OCI-LY3 (cell line): ENCODE results near the gene EFNB3.

Experiments
- H2AFZ ChIP-seq: fragments of 200-600, 300-600 bp; shearing (Covaris generic); 2 replicates; pipeline ENCODE4 v1.6.0; 2014; ENCODE audit warnings: antibody characterized with exemption, low read depth, low read length
- H3K27ac ChIP-seq: fragments of 200-600, 300-600 bp; sonication (generic); 2 replicates; pipeline ENCODE4 v1.5.1; 2014; ENCODE audit warnings: mild to moderate bottlenecking, low read length, moderate library complexity, mixed read lengths
- H3K27me3 ChIP-seq: fragments of 200-600, 300-600 bp; sonication (generic); 2 replicates; pipeline ENCODE4 v1.6.1; 2014; ENCODE audit warnings: low read depth, low read length, mixed read lengths
- H3K36me3 ChIP-seq: fragments of 200-600, 300-600 bp; sonication (generic); replicated peaks from 2 replicates; pipeline ENCODE3; 2014; ENCODE audit warnings: low read depth, low read length, mixed read lengths
- H3K4me1 ChIP-seq: fragments of 300-600, 200-600 bp; sonication (generic); 2 replicates; pipeline ENCODE4 v1.6.1; 2014; ENCODE audit warnings: low read length, mixed read lengths
- H3K4me2 ChIP-seq: fragments of 200-600, 300-600 bp; sonication (generic); 2 replicates; pipeline ENCODE4 v1.6.1; 2014; ENCODE audit warnings: low read length, mixed read lengths
- H3K4me3 ChIP-seq: fragments of 300-600, 200-600 bp; sonication (generic); 2 replicates; pipeline ENCODE4 v1.5.1; 2014; ENCODE audit warnings: antibody characterized with exemption, mild to moderate bottlenecking, low read length, moderate library complexity
- H3K79me2 ChIP-seq: fragments of 300-600, 200-600 bp; shearing (Covaris generic); 2 replicates; pipeline ENCODE4 v1.6.1; 2014; ENCODE audit warnings: mild to moderate bottlenecking, low read length, mixed read lengths
- H3K9ac ChIP-seq: fragments of 300-600, 200-600 bp; shearing (Covaris generic); 2 replicates; pipeline ENCODE4 v1.6.0; 2014; ENCODE audit warnings: mild to moderate bottlenecking, low read length, moderate library complexity
- H3K9me3 ChIP-seq: fragments of 200-600, 300-600 bp; shearing (Covaris generic); 2 replicates; pipeline ENCODE4 v1.6.1; 2014; ENCODE audit warnings: low read length, mixed read lengths; ENCODE audit not compliant: insufficient read depth
- H4K20me1 ChIP-seq: fragments of 200-600, 300-600 bp; sonication (generic); 2 replicates; pipeline ENCODE4 v1.6.1; 2016; ENCODE audit warnings: low read length, mixed read lengths; ENCODE audit not compliant: insufficient read depth
- EZH2phosphoT487 ChIP-seq: fragments of 200-600 bp; shearing (Covaris generic); IDR thresholded peaks from 2 replicates; pipeline ENCODE4 v1.6.1; 2018; ENCODE audit warnings: antibody characterized with exemption, mixed run types, low read depth
- TF ChIP-seq, protein P1 (sequence below): fragments of 200-600, 300-600 bp; sonication (generic); IDR thresholded peaks from 2 replicates; pipeline ENCODE4 v1.5.1; 2014; ENCODE audit warnings: antibody characterized with exemption, low read length, low read depth

EFNB3 gene

DNA sequence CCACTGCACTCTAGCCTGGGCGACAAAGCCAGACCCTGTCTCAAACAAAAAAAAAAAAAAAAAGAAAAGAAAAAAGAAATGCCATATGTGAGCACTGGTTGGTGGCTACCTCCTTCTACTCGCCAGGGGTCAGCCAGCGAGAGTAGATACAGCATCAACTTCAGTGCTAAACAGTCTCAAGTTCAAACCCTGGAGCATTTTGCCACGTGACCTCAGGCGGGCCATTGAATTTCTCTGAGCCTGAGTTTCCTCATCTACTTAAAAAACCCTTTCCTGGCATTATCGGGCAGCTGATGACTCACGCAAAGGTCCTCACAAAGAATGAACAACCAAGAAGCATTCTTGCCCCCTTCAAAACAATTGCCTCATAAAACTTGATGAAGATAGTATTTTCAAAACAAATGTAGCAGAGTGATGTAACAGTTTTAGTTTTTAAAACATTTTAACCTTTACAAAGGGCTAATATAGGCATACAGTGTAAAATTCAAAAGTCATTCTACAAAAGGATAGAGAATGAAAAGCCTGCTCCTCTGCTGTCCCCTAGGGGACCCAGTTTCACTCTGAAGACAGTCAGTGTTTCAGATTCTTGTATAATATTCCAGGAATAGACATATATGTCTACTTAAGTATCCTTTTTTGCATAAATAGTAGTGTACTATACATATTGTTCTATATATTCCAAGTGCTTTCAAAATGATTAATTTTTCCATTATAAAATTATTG, 40.9 kb downstream of the EFNB3 start:
- Histone ChIP-seq H3K9me3 (no peaks in the 10 kb centered on the region), H3K79me2 (no peaks in the 10 kb centered on the region), H3K36me3 (no peaks in the 10 kb centered on the region), H3K27ac (no peak overlapping the region), H3K9ac (no peak overlapping the region), H3K4me1 (no peaks in the 10 kb centered on the region), H4K20me1 (no peaks in the 10 kb centered on the region), H3K4me2 (no peak overlapping the region), H3K27me3 (no peaks in the 10 kb centered on the region; the same call in 1 of the 2 replicates), H3K4me3 (no peak overlapping the region), H2AFZ (no peak overlapping the region)
- TF ChIP-seq, protein P1, sequence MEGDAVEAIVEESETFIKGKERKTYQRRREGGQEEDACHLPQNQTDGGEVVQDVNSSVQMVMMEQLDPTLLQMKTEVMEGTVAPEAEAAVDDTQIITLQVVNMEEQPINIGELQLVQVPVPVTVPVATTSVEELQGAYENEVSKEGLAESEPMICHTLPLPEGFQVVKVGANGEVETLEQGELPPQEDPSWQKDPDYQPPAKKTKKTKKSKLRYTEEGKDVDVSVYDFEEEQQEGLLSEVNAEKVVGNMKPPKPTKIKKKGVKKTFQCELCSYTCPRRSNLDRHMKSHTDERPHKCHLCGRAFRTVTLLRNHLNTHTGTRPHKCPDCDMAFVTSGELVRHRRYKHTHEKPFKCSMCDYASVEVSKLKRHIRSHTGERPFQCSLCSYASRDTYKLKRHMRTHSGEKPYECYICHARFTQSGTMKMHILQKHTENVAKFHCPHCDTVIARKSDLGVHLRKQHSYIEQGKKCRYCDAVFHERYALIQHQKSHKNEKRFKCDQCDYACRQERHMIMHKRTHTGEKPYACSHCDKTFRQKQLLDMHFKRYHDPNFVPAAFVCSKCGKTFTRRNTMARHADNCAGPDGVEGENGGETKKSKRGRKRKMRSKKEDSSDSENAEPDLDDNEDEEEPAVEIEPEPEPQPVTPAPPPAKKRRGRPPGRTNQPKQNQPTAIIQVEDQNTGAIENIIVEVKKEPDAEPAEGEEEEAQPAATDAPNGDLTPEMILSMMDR = no peak
- TF ChIP-seq EZH2phosphoT487 = no peak

DNA sequence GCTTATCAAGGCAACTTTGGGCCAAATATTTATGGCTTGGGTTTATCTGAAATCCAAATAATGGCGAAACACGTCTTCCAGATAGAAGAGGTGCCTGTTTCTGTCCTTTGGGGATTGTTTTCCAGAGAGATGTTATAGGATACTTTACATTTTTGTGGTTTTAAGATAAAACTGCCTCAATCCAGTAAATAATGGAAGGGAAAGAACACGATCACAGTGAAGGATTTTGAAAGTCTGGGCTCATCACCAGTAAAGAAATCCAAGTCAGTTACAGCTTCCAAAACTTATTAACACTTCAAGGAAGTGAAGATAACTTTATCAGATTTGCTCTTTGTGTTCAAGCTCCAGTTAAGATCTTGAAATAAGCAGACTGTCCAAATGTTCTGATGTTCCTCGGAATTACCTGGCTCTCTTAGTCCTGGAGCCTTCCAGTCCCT, 42.7 kb downstream of the EFNB3 start:
- Histone ChIP-seq H3K4me1 (no peaks in the 10 kb centered on the region), H3K9me3 (no peaks in the 10 kb centered on the region), H3K79me2 (no peaks in the 10 kb centered on the region), H3K27ac (no peak overlapping the region), H3K9ac (no peak overlapping the region), H3K27me3 (no peaks in the 10 kb centered on the region; the same call in 1 of the 2 replicates), H3K36me3 (no peaks in the 10 kb centered on the region), H3K4me3 (no peak overlapping the region), H3K4me2 (no peak overlapping the region), H2AFZ (no peak overlapping the region), H4K20me1 (no peaks in the 10 kb centered on the region)
- TF ChIP-seq, protein P1 = no peak
- TF ChIP-seq EZH2phosphoT487 = no peak

DNA sequence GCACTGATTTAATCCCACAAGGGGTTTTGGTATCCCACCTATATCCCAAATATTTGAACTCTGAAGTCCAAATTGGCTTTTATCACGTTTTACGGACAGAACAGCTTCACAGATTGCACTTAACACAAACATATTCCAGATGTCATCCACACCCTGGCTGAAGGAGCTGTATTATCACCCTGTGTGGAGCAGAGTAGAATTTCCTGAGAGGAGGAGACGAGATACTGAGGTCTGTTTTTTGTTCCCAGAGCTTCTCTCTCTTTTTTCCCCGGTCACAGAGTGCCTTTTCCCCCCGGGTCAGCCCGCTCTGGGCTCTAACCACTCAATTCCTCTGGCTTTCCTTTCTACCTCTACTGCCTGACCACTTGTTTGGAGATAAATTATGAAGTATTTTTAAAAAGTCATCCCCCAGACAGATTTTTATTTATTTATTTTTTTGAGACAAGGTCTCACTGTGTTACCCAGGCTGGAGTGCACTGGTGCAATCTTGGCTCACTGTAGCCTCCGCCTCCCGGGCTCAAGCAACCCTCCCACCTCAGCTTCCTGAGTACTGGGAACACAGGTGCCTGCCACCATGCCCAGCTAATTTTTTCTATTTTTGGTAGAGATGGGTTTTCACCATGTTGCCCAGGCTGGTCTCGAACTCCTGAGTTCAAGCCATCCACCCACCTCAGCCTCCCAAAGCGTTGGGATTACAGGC, 43.2 kb downstream of the EFNB3 start:
- H3K79me2 ChIP-seq = no peaks in the 10 kb centered on the region
- no peaks in the 10 kb centered on the region for H3K36me3 ChIP-seq
- H3K4me2 ChIP-seq = no peak overlapping the region
- H3K9ac ChIP-seq = no peak overlapping the region
- H3K27ac ChIP-seq = no peak overlapping the region
- H3K9me3 ChIP-seq = no peaks in the 10 kb centered on the region
- no peak overlapping the region for H3K4me3 ChIP-seq
- H2AFZ ChIP-seq = no peak overlapping the region
- no peaks in the 10 kb centered on the region for H4K20me1 ChIP-seq
- TF ChIP-seq, protein P1 = no peak
- no peak for TF ChIP-seq EZH2phosphoT487
- no peaks in the 10 kb centered on the region; the same call in 1 of the 2 replicates for H3K27me3 ChIP-seq
- H3K4me1 ChIP-seq = no peaks in the 10 kb centered on the region

DNA sequence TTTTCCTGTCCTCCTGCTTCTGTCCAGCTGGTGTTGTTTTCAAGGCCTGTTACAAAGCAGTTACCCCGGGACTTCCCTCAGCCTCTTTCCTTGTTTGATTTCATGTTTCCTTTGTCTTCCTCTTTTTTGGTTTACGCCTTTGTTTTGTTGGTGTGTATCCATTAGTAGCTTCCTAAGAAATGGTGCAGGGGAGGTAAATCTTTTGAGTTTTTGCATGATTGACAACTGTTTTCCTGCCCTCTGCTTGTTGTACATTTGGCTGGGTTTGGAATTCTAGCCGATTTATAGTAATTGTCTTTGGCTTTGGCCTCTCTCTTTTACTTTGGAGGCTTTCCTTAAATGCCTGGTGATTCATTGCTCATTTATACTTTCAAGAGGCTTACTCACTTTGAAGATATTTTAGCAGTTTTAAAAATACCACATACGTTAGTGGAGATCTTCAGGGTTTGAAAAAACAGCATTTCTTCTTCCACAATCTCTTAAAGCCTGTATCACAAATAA, 45.4 kb downstream of the EFNB3 start:
- Histone ChIP-seq H3K4me3 (no peak overlapping the region), H3K4me1 (no peaks in the 10 kb centered on the region), H3K79me2 (no peaks in the 10 kb centered on the region), H3K4me2 (no peak overlapping the region), H3K9ac (no peak overlapping the region), H3K36me3 (no peaks in the 10 kb centered on the region), H3K27ac (no peak overlapping the region), H3K9me3 (no peaks in the 10 kb centered on the region), H4K20me1 (no peaks in the 10 kb centered on the region), H2AFZ (no peak overlapping the region), H3K27me3 (no peaks in the 10 kb centered on the region; the same call in 1 of the 2 replicates)
- TF ChIP-seq, protein P1 = no peak
- TF ChIP-seq EZH2phosphoT487 = no peak
